NCI-H1105 (cell line): ENCODE measurements around the gene HNRNPUL1.
A peak's percentile ranks its signal among the peaks of the same experiment; 100 is the strongest.
"Not testable (repeated sequence)": the region's sequence is repeated elsewhere in the genome, so short reads cannot be mapped to it uniquely, and the experiment has no call there.

ENCODE experiments used
- DNase-seq: peaks from one replicate; lab custom pipeline; 2025; lab: John Stamatoyannopoulos, UW

HNRNPUL1 gene

DNA sequence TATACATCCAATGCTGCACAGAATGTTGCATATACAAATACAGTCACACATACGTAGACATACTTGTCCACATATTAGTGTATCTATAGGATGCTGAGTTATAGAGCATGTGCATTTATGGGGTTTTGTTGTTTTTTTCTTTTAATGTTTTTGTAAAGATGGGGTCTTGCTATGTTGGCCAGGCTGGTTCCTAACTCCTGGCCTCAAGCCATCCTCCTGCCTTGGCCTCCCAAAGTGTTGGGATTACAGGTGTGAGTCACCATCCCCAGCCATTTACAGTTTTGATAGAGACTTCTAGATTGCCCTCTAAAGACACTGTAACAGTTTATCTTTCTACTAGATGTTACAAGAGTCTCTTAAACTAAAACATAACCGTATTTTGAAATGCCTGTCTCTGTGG is 14.3 kb downstream of the HNRNPUL1 start:
- no peak for DNase-seq

DNA sequence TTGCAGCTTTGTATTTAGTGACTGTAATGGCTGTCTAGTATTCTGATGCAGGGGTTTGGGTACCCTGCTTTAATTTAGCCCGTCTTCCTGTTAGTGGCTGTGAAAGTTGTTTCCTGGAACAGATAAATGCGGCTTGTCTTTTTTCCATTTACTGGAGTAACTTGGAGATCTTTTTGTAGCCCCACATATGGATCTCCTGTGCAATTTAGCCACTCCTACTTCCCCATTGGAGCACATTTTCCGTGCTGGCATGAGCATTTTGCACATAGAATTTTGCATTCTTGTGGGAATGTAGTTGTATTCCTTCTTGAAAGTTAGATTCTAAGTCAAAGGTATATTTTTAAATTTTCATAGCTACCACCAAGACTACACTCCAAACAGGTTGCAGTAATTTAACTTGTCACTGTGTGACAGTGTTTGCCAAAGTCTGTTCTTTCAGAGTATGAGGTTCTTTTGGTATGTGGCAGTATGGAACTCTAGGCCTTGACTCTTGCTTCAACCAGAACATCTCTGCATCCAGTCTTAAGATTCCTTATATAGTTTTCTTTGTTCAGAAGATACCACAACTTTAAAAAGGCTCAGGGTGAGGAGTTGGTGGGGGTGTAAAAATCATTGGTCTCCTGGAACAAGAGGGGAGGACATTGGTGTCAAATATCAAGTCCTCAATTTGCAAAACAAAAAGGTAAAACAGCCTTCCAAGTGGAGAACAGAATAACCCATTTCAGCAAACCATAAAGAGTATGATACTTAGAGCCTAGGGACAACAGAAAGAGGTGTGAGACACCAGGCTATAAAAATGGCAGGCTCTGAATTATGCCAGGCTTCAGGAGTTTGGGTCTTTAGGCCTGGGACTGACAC is 24.7 kb downstream of the HNRNPUL1 start:
- DNase-seq, result no peak

DNA sequence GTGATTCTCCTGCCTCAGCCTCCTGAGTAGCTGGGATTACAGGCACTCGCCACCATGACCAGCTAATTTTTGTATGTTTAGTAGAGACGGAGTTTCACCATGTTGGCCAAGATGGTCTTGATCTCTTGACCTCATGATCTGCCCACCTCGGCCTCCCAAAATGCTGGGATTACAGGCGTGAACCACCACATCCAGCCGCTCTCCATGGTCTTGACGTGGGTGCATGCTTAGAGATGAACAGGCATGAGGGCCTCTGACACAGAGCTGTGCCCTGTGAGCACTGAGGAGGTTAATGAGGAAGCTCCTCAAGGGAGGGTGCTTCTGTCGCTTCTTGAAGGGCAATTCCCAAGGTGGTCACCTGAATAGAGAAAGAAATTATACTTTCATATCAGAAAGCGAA is 25.6 kb downstream of the HNRNPUL1 start:
- not testable (repeated sequence) for DNase-seq

DNA sequence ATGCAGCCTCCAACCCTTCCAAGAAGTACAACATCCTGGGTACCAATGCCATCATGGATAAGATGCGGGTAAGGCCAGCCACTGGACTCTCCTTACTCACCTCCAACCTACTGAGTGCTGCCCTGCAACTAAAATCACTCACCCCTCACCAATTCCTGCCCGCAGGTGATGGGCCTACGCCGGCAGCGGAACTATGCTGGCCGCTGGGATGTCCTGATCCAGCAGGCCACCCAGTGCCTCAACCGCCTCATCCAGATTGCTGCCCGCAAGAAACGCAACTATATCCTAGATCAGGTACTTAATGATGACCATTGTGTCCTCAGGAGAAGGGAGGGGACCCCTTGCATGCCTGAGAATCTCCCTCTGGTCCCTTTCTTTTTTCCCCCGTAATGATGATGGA is 30.2 kb downstream of the HNRNPUL1 start:
- DNase-seq, result no peak

DNA sequence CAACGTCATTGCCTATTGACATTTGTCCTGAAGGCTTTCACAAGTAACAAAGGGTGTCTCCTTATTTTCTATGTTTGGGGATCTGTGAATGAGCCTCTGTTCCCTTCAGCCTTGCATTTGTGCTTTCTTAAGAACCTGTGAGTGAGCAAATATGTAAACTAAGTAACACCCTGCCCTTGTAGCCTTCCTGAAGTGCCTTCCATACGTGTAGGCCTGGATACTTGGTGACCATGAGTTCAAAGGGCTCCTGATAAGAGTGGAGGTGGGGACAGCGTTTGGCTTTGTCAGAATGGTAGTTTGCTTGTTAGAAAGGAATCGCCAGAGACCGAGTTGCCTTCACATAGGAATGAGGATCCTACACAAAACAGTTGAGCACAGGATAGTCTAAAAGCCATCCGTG is 31.3 kb downstream of the HNRNPUL1 start:
- DNase-seq, result no peak

DNA sequence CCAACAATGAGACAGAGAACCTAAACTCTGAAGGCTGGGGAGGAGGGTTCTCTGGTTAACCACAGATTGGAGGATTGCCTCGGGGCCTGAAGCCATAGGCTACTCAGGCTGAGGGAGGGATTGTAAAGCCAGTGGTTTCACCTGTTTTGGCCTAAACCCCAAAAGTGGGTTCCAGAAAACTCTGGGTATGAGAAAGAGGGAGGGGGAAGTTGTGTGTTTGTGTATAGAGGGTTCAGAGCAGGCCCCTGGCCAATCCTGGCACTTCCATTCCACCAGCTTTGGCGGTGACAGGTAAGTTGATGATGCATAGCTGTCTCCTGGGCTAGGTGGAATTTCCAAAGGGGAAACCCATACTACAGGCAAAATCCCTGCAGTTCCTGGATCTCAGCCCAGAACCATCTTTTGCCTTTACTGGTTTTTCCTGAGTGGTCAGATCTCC is 32.3 kb downstream of the HNRNPUL1 start:
- no peak for DNase-seq

DNA sequence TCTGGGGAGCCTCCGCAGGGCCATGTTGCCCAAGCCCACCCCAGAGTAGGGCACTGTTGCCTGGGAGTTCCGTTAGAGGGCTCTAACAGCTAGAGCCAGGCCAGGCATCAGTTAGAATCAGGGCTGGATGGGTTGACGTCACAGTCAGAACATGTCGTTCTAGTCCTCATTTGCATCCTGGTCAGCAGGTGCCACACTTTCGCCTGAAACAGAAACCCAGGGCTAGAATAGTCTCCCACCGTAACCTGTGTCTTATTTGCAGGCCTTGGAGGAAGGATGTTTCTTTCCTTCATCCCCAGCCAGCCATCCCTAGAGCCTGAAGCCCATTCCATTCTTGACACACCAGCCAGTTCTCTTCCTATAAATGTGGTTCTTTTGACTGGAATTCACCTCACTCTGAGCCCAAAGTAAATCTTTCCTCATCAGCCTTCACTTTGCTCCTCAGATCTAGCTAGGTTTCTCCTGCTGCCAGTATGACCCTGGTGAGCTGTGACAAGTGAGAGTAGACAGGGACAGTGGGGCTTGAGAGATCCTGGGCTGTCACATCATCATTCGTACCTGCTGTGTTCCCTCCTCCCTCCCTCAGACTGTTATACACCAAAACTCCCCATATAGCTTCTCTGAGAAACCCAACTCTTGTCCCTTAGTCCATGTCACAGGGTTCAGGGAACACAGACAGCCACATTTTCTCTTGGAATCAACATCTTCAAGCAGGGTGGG is 33.6 kb downstream of the HNRNPUL1 start:
- no peak for DNase-seq

DNA sequence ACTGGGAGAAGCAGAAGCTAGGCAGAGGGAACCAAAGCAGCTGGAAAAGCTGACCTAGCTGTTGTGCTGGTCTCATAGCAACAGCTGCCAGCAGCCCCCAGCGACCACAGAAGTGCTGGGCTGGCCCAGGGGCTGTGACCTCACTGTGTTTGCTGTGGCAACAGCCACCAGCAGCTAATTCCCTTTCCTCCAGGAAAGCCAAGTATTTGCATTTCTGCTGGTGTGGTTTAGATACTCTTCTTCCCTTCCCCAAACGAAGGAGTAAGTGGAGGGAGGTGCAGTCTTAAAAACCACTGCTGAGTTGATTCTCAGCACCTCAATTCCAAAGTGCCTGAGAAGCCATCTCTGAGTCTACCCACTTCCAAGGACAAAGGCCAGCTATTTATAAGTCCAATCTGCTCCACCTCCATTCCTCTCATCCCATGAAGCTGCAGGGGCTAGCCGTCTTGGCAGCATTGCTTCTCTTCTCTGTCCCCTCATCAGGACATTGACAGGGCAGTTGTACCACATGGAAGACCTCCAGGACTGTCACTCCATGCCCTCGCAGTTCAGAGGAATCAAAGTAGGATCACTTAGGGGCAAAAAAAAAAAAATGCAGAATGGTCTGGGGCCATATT is 34.3 kb downstream of the HNRNPUL1 start:
- no peak for DNase-seq

DNA sequence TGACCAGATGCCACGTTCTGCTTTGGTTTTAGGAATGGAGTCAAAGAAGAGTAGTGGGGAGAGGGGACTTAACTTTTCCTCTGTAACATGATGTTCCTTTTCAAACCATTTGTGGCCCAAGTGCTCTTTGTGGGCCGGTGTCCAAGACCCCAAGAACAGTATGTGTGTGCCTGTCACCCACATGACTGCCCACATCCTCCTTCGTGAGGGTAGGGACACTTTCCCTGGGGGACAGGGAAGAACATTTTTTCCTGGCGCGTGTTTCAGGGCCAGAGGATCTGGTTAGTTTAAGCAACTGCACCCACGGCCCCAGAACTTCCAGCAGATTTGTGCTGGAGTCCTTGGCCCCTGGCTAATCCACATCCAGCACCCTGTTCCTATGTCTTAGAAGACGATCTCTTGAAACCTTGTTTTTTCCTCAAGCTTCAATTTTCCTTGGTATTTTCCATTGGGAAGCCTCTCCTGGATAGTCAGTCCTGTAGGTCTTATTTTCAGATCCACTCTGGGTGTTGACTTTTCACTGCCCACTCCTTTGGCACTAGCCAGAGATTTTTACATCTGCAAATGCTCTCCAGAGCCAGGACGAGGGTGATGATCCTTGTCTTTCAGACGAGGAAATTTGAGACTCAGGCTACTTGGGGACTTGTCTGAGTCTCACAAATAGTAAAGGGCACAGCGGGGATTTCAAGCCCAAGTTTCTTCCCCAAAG is 35.0 kb downstream of the HNRNPUL1 start:
- no peak for DNase-seq

DNA sequence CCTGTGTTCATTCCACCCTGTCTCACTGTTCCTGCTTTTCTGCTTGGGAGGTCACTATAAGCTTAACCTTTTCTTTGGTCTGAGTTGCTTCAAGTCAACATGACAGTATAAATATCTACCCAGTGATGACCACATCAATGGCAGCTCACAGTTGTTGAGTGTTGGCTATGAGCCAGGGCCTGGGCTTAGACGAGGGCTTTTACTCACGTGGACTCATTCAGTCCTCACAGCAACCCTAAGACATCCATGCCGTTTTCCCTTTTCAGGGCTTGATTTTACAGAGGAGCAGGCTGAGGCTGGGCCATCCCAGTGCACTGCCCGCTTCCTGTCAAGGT is 35.5 kb downstream of the HNRNPUL1 start:
- no peak for DNase-seq

DNA sequence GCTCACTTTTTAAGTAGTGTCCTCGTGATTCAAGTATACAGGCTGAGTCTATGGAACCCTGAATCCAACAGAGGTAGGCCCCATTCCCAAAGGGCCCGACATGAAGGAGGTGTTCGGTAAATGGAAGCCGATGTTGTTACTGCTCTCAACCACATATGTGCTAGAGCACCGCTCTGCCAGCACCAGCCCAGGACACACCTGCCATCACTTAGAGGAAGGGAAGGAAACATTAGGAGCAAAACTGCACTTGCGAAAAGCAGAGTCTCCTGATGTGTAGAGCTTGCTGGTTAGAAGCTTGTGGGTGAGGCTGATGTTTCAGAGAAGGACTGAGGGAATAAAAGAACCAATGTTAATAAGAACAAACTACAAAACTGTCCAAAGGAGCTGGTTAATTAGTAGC is 36.4 kb downstream of the HNRNPUL1 start:
- DNase-seq, result no peak

DNA sequence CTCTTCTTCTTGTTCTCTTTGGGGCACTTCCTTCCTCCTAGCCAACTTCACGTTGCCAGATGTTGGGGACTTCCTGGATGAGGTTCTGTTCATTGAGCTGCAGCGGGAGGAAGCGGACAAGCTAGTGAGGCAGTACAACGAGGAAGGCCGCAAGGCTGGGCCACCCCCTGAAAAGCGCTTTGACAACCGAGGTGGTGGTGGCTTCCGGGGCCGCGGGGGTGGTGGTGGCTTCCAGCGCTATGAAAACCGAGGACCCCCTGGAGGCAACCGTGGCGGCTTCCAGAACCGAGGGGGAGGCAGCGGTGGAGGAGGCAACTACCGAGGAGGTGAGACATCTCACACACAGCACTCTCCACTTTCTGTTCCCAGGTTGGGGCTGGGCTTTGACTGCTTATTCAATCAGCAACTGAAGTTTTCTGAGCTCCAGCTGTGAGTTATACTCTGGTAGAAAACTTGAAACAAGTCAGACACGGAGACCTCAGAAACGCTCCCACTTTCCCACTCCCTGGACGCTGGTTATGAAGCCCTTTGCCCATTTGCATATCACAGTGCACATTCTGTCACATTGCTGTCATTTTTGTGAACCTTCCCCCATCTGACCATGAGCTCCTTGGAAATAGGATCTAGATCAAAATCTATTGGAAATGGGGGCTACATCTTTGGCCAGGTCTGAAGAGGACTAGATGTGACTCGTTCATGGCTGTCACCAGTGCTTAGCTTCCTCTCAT is 38.6 kb downstream of the HNRNPUL1 start:
- no peak for DNase-seq

DNA sequence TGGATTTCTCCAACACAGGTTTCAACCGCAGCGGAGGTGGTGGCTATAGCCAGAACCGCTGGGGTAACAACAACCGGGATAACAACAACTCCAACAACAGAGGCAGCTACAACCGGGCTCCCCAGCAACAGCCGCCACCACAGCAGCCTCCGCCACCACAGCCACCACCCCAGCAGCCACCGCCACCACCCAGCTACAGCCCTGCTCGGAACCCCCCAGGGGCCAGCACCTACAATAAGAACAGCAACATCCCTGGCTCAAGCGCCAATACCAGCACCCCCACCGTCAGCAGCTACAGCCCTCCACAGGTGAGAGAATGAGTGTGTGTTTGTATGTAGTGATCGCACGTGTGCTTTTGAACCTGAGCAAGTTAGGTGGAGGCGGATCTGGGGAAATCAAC is 39.8 kb downstream of the HNRNPUL1 start:
- no peak for DNase-seq

DNA sequence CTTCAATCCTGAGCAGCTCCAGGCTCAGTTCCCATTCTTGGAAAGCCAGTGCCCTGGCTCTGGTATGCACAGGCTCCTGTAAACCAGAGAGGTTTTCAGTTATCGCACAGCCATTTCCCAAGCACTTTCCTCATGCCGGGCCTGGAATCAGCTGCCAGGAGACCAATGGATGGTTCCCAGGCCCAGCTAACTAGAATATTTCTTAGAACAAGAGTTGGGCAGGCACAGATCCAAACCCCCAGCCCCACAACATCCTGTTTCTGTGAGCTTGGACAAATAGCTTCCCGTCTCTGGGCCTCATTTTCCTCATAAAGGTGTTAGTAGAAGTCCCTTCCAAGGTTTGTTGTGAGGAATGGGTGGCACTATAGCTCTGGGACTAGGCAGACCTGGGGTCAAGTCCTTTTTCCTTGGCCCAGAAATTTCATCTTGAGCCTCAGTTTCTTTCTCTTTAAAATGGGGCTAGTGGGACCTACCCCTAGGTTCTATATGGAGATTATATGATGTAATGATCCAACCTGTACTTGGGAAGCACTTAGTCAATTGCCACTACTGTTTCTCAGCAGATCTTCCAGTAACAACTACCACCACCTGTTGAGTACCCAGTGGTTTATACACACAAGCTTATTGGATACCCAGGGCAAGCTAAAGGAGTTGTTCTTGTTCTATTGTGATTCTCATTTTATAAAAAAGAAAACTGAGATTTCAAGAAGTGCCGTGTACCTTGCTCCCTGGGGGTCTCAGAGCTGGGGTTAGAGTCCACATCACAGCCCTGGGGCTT is 40.7 kb downstream of the HNRNPUL1 start:
- DNase-seq, result no peak

DNA sequence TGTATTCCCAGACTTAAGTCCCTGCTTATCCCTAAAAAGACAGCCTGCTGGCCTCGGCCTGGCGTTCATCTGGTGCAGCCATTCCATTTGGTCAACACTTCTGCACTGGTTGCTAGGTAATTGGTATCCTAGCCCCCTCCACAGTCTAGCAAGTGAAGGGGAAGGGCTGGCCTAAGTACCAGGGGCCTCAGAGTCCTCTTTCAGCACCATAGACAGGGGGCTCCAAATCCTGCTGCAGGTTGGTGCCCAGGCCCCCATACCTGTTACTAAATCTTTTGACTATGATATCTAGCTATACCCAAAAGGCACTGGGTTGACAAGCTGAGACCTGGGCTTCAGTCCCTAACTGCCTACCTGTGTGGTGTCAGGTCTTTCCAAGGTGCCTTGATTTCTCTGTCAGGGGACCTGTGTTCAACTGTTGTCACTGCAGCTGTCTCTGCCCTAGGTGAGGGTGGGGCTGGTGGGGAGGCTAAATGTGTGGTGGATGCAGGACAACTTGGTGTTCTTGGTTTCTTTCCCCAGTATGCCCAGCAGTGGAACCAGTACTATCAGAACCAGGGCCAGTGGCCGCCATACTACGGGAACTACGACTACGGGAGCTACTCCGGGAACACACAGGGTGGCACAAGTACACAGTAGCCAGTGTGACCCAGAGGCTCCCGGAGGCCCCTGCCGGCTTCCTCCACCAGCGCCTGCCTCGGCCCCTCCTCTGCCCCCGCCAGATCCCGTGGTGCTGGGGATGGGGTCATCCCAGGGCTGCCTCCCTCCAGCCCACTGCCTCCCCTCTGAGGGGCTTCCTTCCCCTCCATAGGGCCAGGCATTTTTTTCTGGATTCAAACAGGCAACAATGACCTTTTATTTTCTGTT is 42.0 kb downstream of the HNRNPUL1 start:
- no peak for DNase-seq

DNA sequence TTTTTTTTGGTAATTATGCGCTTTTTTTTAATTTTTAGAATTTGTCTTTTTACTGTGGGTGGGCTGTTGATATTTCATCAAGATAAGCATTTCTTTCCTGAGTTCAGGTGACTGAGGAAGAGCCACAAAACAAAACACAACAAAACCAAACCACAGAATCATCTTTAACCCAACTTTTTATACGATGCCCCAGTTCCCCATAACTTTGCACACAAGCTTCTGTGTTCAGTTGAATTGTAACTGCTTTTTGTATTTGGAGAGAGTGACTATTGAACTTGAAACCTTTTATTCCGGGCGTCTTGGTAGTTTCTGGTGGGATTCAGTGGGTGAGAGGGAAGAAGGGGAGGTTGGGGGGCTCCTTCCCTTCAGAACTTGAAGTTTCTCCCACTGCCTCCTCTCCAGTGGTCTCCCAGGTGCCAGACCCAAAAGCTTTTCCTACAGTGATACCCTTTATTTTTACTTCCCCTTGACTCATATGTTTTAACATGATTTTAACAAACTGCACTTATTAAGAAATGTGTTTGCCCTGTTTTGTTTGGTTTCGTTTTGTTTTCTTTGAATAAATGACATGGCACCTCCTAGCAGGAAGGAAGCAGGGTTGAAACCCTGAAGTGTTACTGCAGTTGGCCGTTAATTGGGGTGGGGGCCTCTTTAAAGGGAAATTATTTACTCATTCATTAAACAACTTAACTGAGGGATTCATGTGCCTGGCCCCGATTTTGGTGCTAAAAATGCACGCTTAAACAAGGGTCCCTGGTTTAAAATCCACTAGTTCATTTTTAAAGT is 43.1 kb downstream of the HNRNPUL1 start:
- no peak for DNase-seq

DNA sequence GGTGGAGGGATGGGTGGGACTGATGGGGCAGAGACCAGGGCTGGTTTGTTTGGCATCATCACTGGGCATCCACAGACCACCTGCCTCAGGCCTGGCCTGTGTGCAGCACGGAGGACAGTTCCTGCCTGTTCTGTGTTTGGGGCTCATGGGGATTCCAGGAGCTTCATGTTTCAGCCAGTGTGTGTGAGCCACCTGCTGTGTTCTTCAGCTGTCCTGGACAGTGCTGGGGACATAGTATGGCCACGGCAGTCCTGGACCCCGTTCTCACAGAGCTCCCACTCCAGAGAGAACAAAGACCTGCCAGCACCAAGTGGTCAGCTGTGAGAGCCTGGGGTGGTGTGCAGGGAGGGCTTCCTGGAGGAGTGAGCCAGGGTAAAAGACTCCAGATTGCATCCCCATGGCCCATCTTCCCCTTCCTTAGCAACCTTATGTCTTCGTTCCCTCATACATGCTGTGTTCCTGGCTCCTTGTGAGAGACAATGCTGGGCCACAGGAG is 43.8 kb downstream of the HNRNPUL1 start:
- no peak for DNase-seq

DNA sequence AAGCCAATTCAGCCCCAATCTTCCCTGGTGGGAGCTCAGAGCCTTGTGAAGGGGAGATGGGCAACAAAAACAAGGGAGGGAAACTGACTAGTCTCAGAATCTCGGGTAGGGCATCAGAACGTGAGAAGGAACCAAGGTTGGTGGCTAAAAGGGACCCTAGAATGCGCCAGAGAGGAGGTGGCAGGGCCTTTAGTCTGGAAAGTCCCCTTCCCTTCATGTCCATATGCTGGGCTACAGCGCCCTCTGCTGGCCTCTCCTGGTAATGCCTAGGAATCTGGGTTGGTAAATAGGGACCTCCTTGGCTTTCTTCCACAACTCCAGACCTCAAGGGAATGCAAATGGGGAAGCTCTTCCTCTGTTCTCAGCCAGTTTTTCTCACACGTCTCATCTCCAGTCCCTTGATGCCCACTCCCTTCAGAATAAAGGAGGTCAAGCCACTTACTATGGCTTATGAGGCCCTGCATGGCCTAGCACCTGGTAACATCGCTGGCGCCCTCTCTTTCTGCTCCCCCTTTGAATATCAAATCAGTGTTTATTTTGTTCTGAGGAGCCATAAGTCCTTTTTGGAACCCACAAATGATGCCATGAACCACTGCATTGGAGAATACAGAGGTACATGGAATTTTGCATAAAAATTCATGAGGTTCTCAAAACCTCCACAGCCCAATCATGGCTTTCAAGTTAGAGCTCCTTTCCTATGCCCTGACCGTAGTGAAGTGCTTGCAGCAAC is 44.4 kb downstream of the HNRNPUL1 start:
- peak; percentile 85 for DNase-seq
